NK-92 (cell line): Measurements from ENCODE around the gene SH3GL2.

Experiments used
- DNase-seq: peaks from one replicate; lab custom pipeline; 2025; ENCODE audit not compliant: unreplicated experiment; lab: John Stamatoyannopoulos, UW

Gene SH3GL2

GRCh38 chr9:17653947-17654465 is 75.1 kb downstream of the SH3GL2 start:
- no peak for DNase-seq

- no peak for DNase-seq
These were observed 78.0 kb downstream of the SH3GL2 start for GRCh38 chr9:17656889-17657288.

- DNase-seq, result no peak
These were observed 79.4 kb downstream of the SH3GL2 start for GRCh38 chr9:17658237-17658636.

DNA sequence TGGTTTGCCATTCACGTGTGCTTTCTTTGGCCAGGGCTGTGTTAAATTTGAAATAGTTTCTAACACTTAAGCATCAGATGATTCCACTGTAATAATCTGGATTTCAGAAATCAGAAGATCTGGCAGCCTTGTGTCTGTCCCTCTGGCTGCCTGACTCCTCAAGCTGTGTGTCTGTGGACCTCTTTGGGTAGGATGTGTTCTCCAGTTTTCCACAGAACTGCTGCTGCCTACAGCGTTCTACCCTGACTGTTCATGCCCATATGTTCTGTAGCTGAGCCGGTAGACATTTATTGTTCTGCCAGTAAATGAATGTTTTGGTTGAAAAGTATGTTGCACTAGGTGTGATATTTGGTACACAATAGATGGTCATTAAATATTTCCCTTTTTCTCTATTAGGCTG is 81.3 kb downstream of the SH3GL2 start:
- no peak for DNase-seq

DNA sequence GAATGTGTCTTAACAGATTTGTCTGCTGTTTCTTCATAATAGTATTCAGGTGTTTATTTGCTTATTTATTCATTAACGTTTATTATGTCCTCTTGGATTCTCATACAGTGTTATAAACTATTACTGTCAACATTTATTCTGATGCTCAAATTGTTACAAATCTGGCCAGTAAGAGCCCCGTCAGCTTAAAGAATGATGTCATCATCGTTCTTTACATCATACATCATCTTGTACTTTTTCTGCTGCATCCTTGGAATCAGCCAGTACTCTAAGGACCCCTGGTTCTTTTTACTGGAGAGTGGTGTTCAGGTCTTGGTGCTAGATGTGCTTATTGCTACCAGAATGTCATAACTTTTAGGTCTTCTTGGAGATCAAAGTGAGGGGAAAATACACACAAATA is 86.6 kb downstream of the SH3GL2 start:
- no peak for DNase-seq

- no peak for DNase-seq
These were observed 90.3 kb downstream of the SH3GL2 start for GRCh38 chr9:17669206-17669605.

DNA sequence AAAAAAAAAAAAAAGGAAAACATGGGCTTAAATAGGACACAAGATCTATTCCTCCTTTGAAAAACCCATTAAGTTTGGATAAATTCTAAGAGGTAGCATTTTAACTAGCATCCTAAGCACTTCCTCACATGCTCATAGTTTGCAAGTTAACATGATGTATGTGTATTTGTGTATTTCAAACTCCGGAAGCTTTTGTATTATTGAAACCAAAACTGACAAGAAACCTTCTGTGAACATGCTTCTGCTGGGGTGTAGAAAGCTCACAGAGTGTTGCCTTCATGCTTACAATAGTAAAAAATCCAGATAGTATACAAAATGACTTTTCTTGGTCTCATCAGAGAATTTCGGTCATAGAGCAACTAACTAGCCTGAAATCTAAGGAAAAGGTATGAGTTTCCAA is 103.8 kb downstream of the SH3GL2 start:
- DNase-seq, result no peak

GRCh38 chr9:17688834-17689233 is 110.0 kb downstream of the SH3GL2 start:
- DNase-seq, result no peak

GRCh38 chr9:17694336-17694735 is 115.5 kb downstream of the SH3GL2 start:
- no peak for DNase-seq

DNA sequence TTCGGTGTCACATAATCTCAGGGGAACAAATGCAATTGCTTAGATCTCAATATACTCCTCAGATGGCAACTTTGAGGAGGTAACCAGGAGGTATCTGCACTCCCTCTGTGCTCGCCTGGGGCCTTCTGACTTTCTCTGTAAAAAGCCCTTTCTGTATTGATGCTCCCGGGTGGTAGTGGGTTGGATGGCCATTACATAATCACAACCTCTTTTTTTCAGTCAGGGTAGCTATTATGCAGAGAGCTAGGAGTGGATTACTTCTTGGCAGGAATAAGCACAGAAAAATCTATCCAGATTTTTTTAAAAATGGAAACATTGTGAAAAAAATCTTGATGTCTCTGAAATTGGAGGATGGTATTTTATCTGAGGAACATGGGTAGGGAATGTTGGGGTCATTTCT is 116.6 kb downstream of the SH3GL2 start:
- DNase-seq, result no peak

DNA sequence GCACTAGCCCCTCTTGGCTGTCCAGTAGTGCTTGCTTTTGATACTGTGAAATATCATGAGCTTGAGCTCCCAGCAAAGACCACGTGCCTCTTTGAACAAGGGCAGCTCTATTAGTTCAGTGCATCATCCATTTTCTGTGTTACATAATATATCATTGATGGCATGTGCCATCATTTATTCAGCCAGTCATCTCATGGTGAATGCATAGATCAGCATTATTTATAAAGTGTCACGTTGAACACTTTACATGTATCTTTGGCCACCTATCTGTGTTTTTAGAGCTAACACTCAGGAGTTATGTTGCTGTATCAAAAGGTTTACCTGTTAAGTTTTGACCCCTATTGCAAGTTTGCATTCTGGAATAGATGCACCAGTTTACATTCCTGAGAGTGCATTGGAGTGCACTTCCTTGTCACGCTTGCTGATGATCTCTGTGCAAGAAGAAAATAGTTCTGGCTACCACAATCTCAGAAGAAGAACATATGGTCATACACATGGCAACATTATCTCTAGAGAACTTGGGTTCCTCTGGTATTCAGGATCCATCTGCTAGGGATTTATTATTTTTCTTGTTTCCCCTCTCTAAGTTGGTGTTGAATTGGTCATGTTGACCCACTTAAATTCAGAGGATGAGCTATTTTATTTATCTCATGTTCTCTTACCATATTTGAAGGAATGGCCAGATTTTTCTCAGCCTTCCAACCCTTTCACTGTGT is 120.9 kb downstream of the SH3GL2 start:
- DNase-seq, result no peak

DNA sequence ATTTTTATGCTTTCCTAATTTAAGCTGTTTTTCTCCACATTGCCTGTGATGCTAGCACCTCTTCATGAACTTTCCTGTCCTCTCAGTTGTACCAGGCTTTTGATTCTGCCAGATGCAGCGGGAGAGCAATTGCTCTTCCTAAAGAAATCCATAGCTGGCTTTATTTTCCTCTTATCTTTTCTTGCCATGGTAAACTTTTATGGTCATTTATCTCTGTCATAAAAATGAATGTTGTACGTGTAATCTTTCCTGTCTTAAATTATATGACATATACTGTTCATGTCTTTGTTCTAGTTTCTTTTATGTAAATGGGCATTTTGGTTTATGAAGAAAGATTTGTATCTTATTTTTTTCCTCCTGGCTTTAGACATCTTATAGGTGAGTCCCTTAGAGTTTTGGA is 127.5 kb downstream of the SH3GL2 start:
- no peak for DNase-seq

DNA sequence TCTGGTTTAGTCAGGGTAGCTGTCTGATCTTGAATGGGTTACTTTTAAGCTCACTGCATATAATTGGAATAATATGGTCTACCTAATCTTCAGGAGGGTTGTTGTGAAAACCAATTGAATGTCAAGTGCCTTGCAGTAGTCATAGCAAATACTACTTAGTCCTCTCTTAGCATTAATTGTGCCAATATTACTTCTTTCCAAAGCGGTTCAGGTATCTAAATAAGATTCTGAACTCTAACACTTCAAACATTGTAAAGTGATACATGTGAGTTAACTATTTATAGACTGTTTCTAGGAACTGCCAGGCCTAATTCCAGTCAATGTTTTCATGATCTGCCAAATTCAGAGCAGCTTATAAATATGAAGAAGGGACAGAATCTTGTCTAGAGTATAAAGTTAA is 140.2 kb downstream of the SH3GL2 start:
- no peak for DNase-seq

DNA sequence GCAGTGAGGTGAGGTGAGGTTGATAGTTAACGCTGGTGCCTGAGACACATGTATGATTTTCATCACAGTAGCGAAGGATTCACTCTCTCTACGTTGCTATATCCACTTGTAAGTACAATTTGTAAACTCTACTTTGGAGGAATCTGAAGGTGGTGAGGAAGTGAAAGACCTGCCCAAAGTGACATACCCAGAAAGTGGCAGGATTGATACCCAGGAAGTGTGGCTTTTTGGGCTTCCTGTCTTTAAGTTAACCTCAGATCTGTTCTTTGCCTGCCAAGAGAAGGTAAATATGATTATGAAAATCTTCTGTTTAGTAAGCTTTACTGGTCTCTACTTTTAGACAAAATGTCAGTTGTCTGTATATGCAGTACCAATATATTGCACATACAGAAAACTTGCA is 143.1 kb downstream of the SH3GL2 start:
- no peak for DNase-seq

DNA sequence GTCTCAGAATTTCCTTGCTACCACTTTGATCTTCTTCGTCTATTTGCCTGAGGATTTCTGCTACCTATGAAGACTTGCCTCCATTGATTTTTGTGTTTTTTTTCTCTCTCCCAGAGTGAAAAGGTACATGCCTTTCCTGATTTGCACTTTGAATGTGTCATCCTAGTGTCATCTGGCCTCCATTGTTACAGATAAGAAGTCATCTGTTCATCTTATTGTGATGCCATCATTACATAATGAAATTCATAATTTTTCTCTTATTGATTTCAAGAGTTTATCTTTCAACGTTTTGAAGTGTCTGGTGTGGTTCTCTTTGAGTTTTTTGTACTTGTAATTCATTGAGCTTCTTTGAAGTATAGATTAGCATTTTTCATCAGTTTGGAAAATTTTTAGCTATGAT is 144.8 kb downstream of the SH3GL2 start:
- DNase-seq, result no peak

- no peak for DNase-seq
These were observed 146.6 kb downstream of the SH3GL2 start for GRCh38 chr9:17725399-17726010.

- no peak for DNase-seq
These were observed 147.4 kb downstream of the SH3GL2 start for GRCh38 chr9:17726298-17726697.

GRCh38 chr9:17730899-17731298 is 152.0 kb downstream of the SH3GL2 start:
- no peak for DNase-seq

DNA sequence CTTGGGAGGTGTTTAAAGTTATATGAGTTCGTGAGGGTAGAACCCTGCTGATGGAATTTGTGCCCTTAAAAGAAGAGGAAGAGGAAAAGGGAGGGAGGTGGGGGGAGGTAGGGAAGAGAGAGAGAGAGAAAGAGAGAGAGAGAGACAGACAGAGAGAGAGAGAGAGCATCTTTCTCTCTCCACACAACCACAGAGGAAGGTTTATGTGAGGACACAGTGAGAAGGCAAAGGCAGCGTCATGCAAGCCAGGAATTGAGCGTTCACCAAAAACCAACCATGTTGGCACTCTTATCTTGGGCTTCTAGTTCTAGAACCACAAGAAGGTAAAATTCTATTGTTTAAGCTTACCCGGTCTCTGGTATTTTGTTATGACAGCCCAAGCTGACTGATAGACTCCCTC is 152.4 kb downstream of the SH3GL2 start:
- DNase-seq, result no peak

GRCh38 chr9:17734674-17735073 is 155.8 kb downstream of the SH3GL2 start:
- DNase-seq, result no peak

DNA sequence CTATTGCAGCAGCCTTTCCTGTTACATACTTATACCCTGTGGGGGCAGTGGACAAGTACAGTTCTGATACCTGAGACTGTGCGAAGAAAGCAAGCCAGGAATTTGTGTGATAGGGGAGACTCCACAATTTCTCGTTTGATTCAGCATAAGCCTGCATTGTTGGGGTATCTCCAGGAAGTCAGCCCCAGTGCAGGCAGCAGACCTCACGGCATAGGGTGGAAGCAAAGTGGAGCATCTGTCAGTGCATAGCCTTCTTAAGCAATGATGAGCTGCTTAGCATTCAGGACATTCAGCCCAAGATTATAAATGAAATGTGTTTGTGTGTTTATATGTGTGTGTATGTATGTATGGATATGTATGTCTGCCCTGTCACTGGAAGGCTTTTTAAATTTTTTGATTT is 157.0 kb downstream of the SH3GL2 start:
- no peak for DNase-seq

DNA sequence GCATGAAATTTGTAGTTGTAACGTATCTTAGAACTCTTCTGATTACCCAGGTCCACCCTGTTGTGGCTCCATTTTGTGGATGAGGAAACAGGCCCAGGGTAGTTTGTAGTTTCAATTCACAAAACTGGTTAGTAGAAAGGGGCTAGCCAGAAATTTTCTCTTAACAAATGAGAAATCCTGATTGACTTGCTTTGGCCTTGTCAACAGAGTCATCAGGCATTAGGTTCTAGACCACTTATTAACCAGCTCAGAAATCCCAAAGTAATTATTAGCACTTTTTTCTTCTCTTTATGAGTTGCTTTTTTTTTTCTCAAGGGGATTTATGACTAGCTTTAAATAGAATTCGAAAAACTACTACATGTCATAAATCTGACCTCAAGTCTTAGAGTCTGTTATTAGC is 160.2 kb downstream of the SH3GL2 start:
- DNase-seq, result no peak

- no peak for DNase-seq
These were observed 160.9 kb downstream of the SH3GL2 start for GRCh38 chr9:17739736-17740135.
